HG03521 (cell line): ENCODE data around the gene ARHGAP4.
A peak's percentile ranks its signal among the peaks of the same experiment; 100 is the strongest.

Experiments
- ATAC-seq: cut with Tn5 transposase; IDR thresholded peaks from one replicate; pipeline ENCODE4 v1.9.1; 2021; ENCODE audit warnings: mild to moderate bottlenecking, moderate library complexity; ENCODE audit not compliant: unreplicated experiment

Gene ARHGAP4

DNA sequence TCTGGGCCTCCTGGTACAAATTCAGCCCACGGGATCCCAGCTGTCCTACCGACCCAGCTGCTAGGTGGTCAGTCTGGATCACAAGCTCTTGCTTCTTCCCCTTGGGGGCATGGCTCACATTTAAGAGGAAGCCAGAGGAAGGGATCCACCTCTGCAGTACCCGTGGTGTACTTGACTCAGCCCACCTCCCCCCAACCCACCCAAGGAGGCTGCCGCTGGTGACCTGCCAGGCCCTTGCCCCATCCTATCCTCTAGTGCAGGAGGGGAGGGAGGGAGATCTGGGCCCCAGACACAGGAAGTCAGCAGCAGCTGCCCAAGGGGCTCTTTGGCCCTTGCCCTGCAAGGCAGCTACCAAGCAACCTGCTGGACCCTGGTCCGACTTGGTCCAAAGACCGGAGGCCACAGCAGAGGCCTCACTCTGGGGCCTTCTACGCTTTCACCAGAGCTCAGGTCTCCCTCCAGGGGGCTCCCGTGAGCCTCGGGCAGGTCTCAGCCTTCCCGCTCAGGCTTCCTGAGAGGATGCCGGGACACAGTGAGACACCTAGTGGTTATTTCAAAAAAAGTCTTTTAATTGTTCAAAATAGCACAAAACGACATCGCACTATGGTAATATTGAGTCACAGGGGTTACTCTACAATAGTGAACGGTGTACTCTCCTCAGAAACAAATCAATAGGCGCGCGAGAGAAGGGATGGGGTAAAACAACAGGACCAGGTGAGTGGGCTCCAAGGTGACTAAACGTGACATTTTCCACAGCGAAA lies 21.1 kb upstream of the ARHGAP4 start:
- no peak for ATAC-seq

DNA sequence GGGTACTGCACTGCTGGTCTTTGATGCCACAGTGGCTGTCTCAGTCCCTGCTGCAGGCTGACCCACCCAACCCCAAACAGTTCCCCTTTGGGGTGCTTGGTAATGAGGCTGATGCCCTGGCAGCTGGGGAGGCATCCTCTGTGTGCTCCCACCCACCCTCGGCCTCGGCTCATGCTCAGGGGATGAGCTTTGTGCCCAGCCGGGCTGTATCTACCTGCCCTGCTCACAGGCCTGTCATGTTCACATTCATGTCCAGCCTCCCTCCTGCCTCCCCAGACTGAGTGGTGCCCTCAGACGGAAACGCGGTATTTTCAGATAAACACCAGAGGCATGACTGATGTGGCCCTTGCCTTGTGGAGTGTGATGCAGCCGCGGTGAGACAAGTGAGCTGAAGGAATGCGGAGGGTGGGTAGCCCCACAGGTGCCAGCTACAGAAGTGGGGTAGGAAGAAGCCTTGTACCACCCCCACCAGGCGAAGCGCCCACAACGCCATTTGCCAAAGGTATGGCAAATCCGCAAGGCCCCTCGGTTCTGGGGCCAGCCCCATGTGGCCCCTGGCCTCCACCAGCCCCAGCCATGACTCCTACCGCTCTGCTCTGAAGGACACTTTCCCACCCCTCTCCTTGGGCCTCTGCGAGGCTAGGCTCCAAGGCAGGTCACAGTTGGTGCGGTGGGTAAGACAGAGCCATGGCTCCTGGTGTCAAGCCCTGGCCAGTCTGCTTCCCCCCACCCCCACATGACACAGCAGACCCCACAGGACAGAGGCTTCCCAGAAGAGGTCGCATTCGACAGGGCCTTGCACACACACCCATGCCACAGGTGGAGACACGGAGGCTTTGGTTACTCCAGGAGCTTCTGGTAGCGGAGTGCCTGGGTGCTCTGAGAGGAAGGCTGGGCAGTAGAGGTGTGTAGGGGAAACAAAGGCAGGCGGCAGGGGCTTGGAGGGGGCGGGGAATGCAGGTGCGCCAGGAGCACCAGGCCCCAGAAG lies 20.2 kb upstream of the ARHGAP4 start:
- ATAC-seq: no peak

DNA sequence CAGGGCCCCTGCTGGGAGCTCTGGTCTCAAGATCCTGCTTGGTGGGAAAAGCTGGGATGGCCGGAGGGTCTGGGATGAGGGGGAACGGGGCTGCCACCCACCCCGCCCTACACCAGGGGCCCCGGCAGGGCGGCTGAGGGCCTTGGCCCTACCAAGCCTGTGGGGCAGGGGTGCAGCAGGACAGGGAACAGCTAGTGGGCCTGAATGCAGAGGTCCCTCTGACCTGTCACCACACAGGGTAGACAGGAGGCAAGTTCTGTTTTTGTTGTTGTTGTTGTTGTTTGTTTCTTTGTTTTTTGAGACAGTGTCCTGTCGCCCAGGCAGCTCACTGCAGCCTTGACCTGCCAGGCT lies 18.7 kb upstream of the ARHGAP4 start:
- no peak for ATAC-seq

DNA sequence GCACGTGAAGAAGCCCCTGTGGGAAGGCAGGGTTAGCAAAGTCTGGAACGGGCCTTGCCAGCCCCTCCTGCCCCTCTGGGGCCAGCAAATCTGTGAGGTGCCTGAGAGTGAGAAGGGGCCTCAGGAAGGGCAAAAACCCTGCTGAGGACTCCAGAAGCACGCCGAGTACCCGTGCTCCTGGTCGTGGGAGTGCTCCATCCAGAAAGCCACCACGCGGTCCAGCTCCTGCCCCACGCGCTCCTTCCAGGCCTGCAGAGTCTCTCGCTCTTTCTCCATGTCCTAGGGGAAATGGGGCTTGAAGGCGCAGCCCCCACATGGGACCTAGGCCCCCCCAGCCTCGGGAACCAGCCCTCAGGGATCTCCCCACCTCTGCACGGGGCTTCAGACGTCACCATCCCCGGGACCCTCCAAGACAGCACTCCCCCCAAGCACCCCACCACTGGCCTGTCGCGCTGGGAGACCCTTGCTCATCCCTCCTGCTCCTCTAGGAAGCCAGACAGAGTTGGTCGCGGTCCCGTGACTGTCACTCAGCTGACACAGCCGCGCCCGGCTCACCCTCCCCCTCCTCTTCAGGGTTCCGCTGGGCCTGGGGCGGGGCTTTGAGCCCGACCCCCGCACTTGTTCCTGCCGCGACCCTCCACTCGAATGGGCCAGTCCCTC lies 18.2 kb upstream of the ARHGAP4 start, which contains the start of gene RENBP:
Gene RENBP (minus strand): TSS at position 504 of the 660 bp plus-strand sequence. CDS start 33 bp downstream, at position 471.
- no peak for ATAC-seq

DNA sequence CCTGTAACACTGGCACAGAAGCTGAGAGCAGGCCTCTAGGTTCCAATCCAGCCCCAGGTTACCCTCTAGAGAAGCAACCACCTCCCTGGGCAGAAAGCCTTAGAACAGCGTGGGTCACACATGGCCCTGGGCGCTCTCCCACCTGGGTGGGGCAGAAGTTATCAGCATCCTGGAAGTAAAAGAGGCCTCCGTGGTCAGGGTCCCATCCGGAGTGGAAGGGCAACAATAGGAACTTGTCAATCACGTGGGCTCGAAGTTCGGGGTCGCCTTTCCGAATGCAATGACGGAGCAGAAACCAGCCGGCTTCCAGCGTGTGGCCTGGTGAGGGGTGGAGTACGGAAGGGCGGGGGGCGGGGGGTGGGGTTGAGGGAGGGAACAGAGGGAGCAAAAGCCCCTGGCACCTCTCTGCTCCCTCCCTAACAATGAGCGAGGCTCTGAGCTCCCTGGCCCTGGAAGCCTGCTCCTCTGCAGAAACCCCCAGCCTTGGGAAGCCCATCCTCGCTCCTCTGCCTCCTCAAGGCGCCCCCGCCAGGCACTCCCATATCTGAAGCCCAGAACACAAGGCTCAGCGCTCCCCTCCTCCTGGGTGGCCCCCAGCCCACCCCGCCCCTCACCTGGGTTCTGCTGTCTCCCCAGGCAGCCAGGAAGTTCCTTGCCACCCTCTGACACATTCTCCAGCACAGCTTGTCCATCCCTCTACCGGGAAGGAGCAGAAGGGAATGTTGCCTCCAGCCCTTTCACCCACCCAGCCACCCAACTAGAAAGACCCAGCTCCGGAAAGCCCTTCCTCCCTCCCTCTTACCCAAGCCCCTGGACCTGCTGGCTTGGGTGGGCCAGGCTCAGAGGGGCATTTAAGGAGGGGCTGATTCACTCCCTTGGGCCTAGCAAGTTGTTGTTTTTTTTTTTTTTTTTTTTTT lies 15.5 kb upstream of the ARHGAP4 start:
- ATAC-seq: no peak

DNA sequence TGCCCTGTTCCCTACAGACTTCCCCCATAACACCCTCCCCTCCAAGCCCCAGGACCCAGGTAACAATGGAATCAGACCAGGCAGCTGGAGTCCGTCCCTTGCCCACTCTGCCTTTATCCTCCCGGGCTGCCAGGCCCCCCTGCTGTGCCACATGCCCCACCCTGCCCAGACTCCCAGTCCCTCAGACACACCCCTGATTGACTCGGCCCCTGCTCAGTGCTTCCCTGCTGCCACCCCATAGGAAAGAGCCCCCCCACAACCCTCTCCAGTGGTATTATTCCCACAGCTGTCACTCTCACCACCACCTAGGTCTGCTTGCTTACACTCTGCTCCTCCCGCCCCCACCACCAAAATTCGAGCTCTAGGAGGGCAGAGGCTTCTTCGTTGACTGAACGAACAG lies 13.5 kb upstream of the ARHGAP4 start:
- no peak for ATAC-seq

DNA sequence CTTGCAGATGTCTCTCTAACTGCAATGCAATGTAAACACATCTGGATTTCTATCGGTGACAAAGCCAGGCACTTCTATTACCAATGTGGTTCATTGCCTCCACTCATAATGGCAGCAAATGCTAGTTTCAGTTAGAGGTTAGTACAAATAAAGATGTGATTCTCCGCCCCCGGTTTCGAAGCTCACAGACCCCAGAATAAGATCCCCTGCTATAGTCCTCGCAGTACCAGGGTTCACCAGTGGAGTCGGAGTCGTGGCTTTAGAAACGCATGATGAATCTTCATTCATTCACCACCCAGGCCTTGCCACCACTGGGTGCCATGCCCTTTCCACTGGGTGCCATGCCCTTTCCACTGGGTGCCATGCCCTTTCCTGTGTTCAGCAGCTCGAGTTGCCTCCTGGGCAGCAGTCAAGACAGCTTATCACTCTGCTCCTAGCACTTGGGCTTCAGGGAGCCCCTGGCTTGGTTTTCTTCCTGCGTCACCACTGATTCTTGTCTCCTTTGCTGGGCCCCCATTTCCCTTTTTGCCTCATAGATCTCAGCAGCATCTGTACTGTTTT lies 12.2 kb upstream of the ARHGAP4 start:
- ATAC-seq: no peak

DNA sequence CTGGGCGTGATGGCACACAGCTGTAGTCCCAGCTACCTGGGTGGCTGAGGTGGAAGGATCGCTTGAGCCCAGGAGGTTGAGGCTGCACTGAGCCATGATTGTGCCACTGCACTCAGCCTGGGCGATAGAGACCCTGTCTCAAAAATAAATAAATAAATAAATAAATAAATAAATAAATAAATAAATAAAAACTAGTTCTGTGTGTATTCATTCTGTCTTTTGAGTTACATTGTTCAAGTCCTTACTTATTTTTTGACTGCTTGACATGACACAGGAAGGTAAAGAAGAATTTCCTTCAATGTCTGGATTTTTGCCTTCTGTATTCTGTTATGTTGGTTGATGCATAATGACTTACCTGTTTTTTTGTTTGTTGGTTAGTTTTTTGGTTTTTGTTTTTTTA lies 11.0 kb upstream of the ARHGAP4 start:
- no peak for ATAC-seq

DNA sequence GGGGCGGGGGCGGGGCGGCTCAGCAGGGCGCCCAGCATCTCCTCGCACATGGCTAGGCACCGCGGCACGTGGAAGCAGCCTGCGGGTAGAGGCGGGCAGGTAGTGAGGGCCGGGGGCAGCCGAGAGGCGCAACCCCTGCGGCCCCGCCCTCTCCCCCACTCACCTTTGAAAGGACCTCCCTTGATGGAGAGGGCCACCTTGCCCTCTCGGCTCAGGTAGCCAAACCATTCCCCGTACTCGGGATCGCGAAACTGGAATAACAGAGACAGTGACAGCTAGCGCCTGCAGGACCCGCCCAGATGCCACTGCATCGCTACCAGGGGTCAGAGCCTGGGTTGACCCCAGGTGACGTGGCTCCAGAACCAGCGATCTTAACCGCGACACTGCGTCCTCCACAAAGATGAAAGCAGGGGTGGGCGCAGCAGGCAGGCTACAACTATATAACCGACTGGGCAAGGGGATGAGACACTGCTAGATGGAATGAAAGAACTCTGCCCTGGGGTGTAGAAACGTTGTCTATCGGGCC lies 9.3 kb upstream of the ARHGAP4 start:
- no peak for ATAC-seq

DNA sequence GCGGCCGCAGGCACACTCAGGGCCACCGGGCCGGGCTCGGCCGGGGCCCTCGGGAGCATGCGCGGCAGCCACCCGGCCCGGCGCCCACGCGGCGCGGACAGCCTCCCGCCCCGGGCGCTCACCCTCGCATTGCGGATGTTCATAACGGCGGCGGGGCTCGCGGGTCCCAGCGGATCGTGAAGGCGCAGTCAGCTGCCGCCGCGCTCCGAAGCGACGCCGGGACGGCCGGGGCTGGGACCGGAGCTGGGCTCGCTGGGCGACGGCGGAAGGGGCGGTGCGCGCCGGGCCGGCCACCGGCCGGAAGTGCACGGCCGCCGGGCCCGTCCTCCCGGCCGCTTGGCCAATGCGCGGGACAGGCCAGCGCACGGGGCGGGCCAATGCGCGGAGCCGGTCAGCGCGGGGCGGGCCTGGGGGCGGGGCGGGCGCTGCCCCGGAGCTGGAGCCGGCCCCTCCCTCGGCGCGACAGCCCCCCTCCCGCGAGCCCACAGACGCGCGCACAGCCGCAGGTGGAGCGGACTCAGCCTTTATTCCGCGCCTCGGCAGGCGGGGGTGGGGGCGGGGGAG lies 8.8 kb upstream of the ARHGAP4 start, which contains the start of gene NAA10:
Gene NAA10 (minus strand): TSS at position 276 of the 564 bp plus-strand sequence. CDS start 133 bp downstream, at position 143.
- ATAC-seq: peak; percentile 88

DNA sequence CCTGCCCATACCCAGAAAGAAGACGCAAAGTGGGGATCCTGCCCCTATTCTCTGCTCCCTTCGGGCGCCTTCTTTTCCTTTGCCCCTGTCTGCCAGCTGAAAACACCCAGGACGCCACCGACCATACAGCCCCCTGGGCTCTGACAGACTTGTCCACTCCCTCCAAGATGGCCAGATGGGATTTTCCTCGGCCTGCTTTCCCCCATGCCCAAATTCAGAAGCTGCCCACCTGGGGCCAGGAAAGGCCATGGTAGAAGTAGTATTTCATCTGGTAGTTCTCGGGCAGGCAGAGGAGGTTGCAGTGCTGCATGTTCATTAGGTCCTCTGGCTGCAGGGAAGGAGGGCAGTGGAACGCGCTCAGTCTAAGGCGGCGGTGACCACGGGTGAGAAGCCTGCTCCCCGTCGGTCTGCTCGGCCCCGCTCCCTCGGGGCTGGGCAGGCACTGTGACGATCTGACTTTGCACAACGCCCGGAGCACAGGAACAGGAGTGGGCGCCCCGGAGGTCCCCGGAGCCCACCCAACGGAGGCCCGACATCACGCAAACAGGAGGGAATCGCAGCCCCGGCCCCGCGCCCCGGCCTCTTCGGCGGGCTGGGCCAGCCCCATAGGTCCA lies 8.2 kb upstream of the ARHGAP4 start:
- peak; percentile 21 for ATAC-seq

DNA sequence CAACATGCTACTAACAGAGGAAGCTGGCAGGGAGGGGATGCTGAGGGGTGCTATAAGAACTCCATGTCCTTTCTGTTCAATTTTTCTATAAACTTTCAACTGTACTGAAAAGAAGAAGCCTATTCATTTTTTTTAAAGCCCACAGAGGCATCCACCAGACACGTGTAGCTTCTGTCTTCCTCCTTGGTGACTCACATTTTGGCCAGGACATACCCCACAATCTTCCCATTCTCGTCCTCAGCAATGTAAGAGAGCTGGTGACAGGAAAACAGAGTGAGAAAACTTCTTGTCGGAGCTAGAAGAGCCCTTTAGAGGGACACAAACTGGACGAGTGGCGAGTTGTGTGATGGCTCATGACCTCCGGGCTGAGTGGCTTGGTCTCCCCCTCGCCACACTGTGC lies 7.7 kb upstream of the ARHGAP4 start:
- ATAC-seq: no peak

DNA sequence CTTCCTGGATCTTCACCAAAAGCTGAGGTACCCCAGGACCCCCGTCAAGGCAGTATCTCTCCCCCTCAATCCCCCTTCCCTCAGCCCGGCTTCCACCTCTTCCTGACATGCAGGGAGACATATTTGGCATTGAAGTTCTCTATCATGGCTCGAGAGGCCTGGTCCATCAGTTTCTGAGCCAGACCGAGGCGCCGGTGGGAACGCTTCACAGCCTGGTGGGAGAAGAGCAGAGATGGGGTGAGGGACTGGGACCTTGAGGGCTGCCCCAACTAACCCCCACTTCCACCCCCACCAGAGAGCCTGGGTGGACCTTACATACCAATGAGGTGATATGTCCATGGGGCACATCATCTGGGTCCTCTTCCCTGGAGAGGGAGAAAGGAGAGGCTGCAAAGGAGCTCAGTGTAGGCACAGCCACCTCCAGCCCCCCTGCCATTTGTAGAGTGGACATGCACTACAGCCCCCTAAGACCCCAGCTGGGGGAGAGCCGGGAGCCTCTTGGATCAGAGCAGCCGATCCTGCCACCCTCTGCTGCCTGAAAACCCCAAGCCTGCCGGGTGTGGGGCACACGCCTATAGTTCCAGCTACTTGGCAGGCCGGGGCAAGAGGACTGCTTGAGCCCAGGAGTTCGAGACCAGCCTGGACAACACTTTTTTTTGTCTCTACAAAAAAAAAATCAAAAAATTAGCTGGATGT lies 6.3 kb upstream of the ARHGAP4 start:
- ATAC-seq: no peak

DNA sequence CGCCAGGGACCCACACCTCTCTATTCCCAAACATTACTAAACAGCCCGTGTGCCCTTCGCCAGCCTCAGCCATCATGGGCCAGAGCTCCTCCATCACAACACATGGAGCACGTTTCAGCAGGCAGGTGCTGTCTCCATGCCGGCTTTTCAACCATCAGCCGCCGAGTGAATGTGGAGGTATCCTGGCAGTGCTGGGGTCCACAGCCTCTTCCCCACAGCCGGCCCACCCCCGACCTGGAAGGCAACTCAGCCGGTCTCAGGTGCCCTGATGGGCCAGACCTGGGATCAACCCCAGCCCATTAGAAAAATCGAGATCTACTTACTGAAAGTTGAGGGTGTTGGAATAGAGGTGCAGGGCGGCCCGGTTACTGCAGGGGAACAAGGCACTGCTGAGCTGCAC lies 5.7 kb upstream of the ARHGAP4 start:
- ATAC-seq: no peak

DNA sequence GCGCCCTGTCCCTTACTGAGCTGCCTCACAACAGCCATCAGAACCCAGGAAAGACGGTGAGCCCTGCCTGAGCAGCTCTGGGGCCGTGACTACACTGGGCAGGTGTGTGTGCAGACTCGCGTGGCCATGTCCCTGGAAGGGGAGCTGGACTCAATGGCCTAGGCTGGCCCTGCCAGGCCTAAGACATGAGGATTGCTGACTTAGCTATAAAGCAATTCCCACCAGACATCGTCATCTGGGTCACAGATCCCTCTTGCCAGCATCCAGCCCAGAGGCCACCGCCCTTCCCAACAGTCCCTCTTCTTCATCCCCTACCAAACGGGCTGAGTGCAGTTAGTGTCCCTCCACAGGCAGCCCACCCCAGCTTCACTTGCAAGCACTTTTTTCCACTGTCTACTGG lies 5.1 kb upstream of the ARHGAP4 start:
- ATAC-seq: no peak

DNA sequence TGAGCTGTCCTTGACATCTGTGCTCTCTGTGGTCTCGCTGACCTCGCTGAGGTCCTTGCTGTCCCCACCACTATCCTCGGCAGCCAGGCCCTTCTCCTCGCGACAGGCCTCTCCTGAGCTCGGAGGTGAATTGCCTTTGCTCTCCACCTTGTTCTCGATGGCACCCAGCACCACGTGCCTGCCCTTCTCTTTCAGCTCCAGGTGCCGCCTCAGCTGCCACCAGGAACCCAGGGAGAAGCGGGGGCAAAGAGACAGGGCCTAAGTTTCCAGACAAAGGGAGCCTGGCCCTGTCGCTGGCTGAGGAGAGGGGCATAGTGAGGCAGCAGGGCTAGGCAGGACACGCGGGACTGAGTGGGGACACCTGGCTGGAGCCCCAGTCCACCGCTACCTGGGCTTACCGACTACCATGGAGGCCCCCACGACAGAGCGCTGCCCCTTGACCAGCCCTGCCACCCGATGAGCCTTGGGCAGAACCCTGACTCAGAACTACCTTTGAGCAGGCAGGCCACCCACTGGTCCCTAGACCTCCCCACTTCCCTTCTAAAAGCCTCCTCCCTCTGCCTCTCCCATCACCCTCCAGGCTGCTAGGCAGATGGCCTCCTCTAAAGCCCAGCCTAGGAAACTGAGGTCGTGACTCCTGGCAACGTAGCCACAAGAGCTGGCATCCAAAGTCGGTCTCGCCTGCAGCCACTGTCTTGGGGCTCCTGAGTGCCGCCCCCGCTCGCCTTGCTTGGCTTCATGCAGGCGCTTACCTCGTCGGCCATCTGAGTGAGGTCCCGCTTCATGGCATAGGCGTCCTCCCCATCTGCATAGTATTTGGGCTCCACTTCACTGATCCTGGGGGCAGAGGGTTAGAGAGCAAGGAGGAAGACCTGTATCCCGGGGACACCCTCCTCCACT lies 4.2 kb upstream of the ARHGAP4 start:
- no peak for ATAC-seq

DNA sequence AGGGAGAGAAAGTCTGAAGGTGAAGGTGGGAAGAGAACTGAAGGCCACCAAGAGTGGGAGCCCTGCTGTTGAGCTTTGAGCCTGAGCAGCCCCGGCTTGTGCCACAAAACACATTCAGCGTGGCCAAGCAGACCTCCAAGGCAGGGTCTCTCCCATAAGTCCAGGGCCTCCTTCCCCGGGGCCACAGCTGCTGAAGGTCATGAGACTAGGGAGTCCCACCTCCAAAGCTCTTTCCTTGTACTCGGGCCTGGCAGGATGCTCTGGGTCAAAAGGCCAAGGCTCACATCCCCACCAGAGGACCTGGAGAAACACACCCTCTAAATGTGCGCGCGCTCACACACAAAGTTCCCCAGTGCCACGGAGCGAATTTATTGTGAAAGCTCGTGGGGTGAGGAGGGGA lies 3.5 kb upstream of the ARHGAP4 start:
- no peak for ATAC-seq
